Activated T-cell treated with anti-CD3 and anti-CD28 coated beads, Interleukin-2, amount 50 U/mL, for 4 hours (primary cell): ENCODE results near the gene CDK17. TPM values are rescaled to one million over a fixed set of nuclear protein-coding genes. Genes with fewer than 3 reads are reported as not detected.
"Not testable (repeated sequence)": the region's sequence is repeated elsewhere in the genome, so short reads cannot be mapped to it uniquely, and the experiment has no call there.

Source experiments
- ATAC-seq, 2 donors: fragments of 200-7000 bp; cut with Tn5 transposase; one replicate each; pipeline ENCODE4 v1.10.0; 2021
- DNase-seq: peaks from one replicate; pipeline ENCODE4 v3.0.0-alpha.2; 2020
- H3K27me3 Mint-ChIP-seq: one replicate; pipeline ENCODE4 v1.8.0; 2021; ENCODE audit warnings: low read depth, mixed read lengths
- H3K36me3 Mint-ChIP-seq: one replicate; pipeline ENCODE4 v1.8.0; 2022; ENCODE audit warnings: mixed read lengths; ENCODE audit not compliant: insufficient read depth
- H3K4me1 Mint-ChIP-seq: one replicate; pipeline ENCODE4 v1.8.0; 2021; ENCODE audit warnings: low read depth, mixed read lengths
- H3K4me3 Mint-ChIP-seq: one replicate; pipeline ENCODE4 v1.8.0; 2021; ENCODE audit warnings: mild to moderate bottlenecking, moderate library complexity, mixed read lengths
- H3K9me3 Mint-ChIP-seq: one replicate; pipeline ENCODE4 v1.8.0; 2021; ENCODE audit warnings: mixed read lengths
- total RNA-seq, 3 donors: library from RNA; stranded (reverse); gene quantifications; one replicate each; pipeline ENCODE4 v1.2.1, GENCODE V29; 2021

CDK17 gene
- total RNA-seq, 3 donors from 2014 or later = 29.9 to 37.4 (median 35.8) TPM

DNA sequence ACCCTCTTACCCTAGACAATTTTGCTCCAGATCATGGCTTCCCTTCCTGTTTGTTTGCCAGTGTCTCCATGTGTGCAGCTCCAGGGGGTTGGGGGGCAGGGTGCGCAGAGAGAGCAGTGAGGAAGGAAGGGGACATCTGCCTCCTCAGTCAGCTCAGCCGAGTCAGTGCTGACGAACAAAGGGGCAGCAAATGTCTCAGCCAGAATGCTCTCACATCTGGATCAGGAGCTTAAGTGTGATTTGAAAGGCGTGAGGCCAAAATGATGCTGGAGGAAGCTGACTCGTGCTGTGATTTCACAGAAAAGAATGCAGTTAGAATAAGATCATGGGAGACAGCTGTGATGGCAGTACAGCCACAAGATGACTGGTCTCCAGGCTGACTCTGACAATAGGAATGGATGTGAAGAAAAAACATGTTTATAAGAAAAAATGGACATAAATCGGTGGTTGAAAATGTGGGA lies 27.1 kb upstream of the CDK17 start:
- Mint-ChIP-seq H3K9me3 (no peaks in the 10 kb centered on the region), H3K36me3 (no peaks in the 10 kb centered on the region), H3K4me3 (no peak overlapping the region), H3K4me1 (peaks cover 23% of the 10 kb centered on the region), H3K27me3 (no peaks in the 10 kb centered on the region)
- ATAC-seq (peak; percentile 55 to 57), DNase-seq (no peak)

GRCh38 chr12:96425951-96426350 lies 25.7 kb upstream of the CDK17 start:
- no peaks in the 10 kb centered on the region for H3K27me3 Mint-ChIP-seq
- H3K36me3 Mint-ChIP-seq = no peaks in the 10 kb centered on the region
- peaks cover 26% of the 10 kb centered on the region for H3K4me1 Mint-ChIP-seq
- no peak for ATAC-seq
- no peak for DNase-seq
- H3K9me3 Mint-ChIP-seq = no peaks in the 10 kb centered on the region
- no peak overlapping the region for H3K4me3 Mint-ChIP-seq

DNA sequence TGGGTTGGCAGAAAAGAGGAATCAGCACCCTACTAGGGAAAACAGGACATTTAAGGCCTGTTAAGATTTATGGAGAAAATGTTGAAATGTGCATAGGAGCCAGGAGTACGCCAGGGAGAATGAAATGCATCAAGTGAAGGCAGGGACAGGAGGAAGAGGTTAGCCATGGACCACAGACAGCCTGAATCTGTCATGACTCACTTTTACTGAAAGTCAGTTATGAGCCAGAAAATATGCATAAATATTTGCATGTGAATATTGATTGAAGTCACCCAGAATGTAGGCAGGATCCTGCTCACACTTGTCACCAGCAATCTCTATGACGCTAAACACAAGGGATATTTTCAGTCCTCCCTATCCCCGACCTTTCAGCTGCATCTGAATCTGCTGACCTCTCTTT lies 25.1 kb upstream of the CDK17 start:
- H3K27me3 Mint-ChIP-seq = no peaks in the 10 kb centered on the region
- no peaks in the 10 kb centered on the region for H3K9me3 Mint-ChIP-seq
- H3K4me1 Mint-ChIP-seq = peaks cover 33% of the 10 kb centered on the region
- H3K4me3 Mint-ChIP-seq = no peak overlapping the region
- DNase-seq (no peak), ATAC-seq (peak; percentile 89 to 93)
- H3K36me3 Mint-ChIP-seq = no peaks in the 10 kb centered on the region

GRCh38 chr12:96424601-96425000 lies 24.4 kb upstream of the CDK17 start:
- DNase-seq = no peak
- Mint-ChIP-seq H3K4me1 (peaks cover 37% of the 10 kb centered on the region), H3K27me3 (no peaks in the 10 kb centered on the region), H3K36me3 (no peaks in the 10 kb centered on the region), H3K4me3 (no peak overlapping the region), H3K9me3 (no peaks in the 10 kb centered on the region)
- no peak for ATAC-seq

DNA sequence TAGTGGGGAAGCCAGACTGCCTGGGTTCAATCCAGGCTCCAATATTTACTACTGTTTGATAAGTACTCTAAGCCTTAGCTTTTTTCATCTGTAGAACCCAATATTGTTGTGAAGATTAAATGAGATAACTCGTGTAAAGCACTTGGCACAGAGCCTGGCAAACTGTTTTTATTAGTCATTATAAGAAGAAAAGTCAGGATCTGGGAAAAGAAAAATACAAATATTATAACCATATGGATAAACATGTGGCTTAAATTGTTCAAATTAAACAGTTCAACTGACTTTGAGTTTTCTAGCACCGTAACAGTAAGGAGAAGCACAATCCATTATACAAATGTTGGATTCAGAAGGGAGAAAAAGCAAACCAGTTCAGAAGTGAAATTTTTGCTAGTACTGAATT lies 22.0 kb upstream of the CDK17 start:
- ATAC-seq = no peak
- H3K9me3 Mint-ChIP-seq = no peaks in the 10 kb centered on the region
- DNase-seq = no peak
- peaks cover 28% of the 10 kb centered on the region for H3K4me1 Mint-ChIP-seq
- no peak overlapping the region for H3K4me3 Mint-ChIP-seq
- H3K27me3 Mint-ChIP-seq = no peaks in the 10 kb centered on the region
- no peaks in the 10 kb centered on the region for H3K36me3 Mint-ChIP-seq

GRCh38 chr12:96421014-96421413 lies 20.8 kb upstream of the CDK17 start:
- ATAC-seq (no peak), DNase-seq (no peak)
- Mint-ChIP-seq H3K9me3 (no peaks in the 10 kb centered on the region), H3K4me1 (peaks cover 25% of the 10 kb centered on the region), H3K4me3 (peak overlapping the region; percentile 77), H3K36me3 (no peaks in the 10 kb centered on the region), H3K27me3 (no peaks in the 10 kb centered on the region)

- Mint-ChIP-seq H3K4me1 (peaks cover 19% of the 10 kb centered on the region), H3K4me3 (peak overlapping the region; percentile 77)
Measured at GRCh38 chr12:96420277-96420835, 20.1 kb upstream of the CDK17 start.

GRCh38 chr12:96419576-96420276 lies 19.5 kb upstream of the CDK17 start:
- ATAC-seq = no peak
- H3K36me3 Mint-ChIP-seq = no peaks in the 10 kb centered on the region
- peaks cover 15% of the 10 kb centered on the region for H3K4me1 Mint-ChIP-seq
- H3K27me3 Mint-ChIP-seq = no peaks in the 10 kb centered on the region
- no peak overlapping the region for H3K4me3 Mint-ChIP-seq
- no peaks in the 10 kb centered on the region for H3K9me3 Mint-ChIP-seq
- no peak for DNase-seq

More at GRCh38 chr12:96420277-96420835, 20.1 kb upstream of the CDK17 start:
- DNase-seq = no peak
- no peaks in the 10 kb centered on the region for H3K36me3 Mint-ChIP-seq
- no peaks in the 10 kb centered on the region for H3K9me3 Mint-ChIP-seq
- ATAC-seq = no peak
- no peaks in the 10 kb centered on the region for H3K27me3 Mint-ChIP-seq

GRCh38 chr12:96417688-96418087 lies 17.4 kb upstream of the CDK17 start:
- ATAC-seq, H3K36me3 Mint-ChIP-seq, DNase-seq, H3K9me3 Mint-ChIP-seq, H3K27me3 Mint-ChIP-seq, H3K4me3 Mint-ChIP-seq: not testable (repeated sequence)
- H3K4me1 Mint-ChIP-seq = peaks cover 15% of the 10 kb centered on the region

DNA sequence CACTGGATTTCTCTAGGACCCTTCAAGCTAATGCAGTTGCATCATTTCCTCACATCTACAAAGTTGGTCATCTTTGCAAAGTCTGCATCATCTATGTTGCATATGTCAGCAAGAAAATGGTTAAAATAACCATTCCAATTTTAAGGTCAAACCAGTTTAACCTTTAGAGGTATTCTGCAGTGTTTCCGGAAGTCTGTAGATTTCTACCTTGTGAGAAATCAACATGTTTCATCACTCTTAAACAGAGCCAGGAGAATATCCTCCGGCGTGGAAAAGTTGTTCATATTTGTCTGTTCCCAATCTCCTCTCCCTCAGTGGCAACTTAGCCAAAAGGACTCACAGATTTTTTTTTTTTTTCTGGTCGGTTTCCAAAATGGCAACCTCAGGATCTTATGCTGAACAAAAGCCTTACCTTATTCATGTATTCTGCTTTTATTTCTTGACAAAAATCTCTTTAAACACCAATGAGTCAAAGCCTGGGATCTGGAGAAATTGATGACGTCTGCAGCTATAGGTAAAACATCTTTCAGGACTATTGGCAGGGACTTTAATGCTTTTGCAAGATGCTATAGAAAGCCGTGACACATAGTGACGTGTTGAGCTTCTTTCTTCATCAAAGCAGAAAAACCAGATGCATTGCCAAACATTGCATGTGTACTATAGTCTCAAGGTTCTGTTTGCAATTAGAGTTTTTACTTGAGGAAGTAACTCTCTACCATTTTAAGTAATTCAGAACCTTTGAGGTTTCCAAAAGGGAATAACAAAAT lies 16.0 kb upstream of the CDK17 start:
- no peak for DNase-seq
- Mint-ChIP-seq H3K4me3 (no peak overlapping the region), H3K36me3 (no peaks in the 10 kb centered on the region), H3K4me1 (peaks cover 15% of the 10 kb centered on the region), H3K9me3 (no peaks in the 10 kb centered on the region), H3K27me3 (no peaks in the 10 kb centered on the region)
- ATAC-seq = no peak

- Mint-ChIP-seq H3K4me3 (no peak overlapping the region), H3K9me3 (no peaks in the 10 kb centered on the region), H3K27me3 (no peaks in the 10 kb centered on the region), H3K36me3 (no peaks in the 10 kb centered on the region), H3K4me1 (no peaks in the 10 kb centered on the region)
- ATAC-seq (no peak), DNase-seq (no peak)
Measured at GRCh38 chr12:96414637-96415036, 14.4 kb upstream of the CDK17 start.

GRCh38 chr12:96412431-96412830 lies 12.2 kb upstream of the CDK17 start:
- Mint-ChIP-seq H3K9me3 (no peaks in the 10 kb centered on the region), H3K27me3 (no peaks in the 10 kb centered on the region), H3K4me3 (no peak overlapping the region), H3K36me3 (no peaks in the 10 kb centered on the region), H3K4me1 (no peaks in the 10 kb centered on the region)
- ATAC-seq (no peak), DNase-seq (no peak)

GRCh38 chr12:96409731-96410130 lies 9.5 kb upstream of the CDK17 start:
- no peaks in the 10 kb centered on the region for H3K9me3 Mint-ChIP-seq
- H3K36me3 Mint-ChIP-seq = no peaks in the 10 kb centered on the region
- no peak for DNase-seq
- ATAC-seq = no peak
- H3K4me3 Mint-ChIP-seq = no peak overlapping the region
- no peaks in the 10 kb centered on the region for H3K27me3 Mint-ChIP-seq
- no peaks in the 10 kb centered on the region for H3K4me1 Mint-ChIP-seq

- ATAC-seq = no peak
- no peaks in the 10 kb centered on the region for H3K36me3 Mint-ChIP-seq
Measured at GRCh38 chr12:96408993-96409392, 8.8 kb upstream of the CDK17 start.

More at GRCh38 chr12:96408993-96409392, 8.8 kb upstream of the CDK17 start:
- H3K4me3 Mint-ChIP-seq = no peak overlapping the region
- no peaks in the 10 kb centered on the region for H3K4me1 Mint-ChIP-seq
- DNase-seq = no peak
- no peaks in the 10 kb centered on the region for H3K27me3 Mint-ChIP-seq
- no peaks in the 10 kb centered on the region for H3K9me3 Mint-ChIP-seq
